Anterior cingulate cortex (tissue), 58 donors: ENCODE data around the gene LIPJ.
A peak's percentile ranks its signal among the peaks of the same experiment; 100 is the strongest.

ENCODE experiments used
- DNase-seq, 58 donors: peaks; one replicate each; lab custom pipeline; 2025; lab: John Stamatoyannopoulos, UW

The LIPJ gene, protein sequence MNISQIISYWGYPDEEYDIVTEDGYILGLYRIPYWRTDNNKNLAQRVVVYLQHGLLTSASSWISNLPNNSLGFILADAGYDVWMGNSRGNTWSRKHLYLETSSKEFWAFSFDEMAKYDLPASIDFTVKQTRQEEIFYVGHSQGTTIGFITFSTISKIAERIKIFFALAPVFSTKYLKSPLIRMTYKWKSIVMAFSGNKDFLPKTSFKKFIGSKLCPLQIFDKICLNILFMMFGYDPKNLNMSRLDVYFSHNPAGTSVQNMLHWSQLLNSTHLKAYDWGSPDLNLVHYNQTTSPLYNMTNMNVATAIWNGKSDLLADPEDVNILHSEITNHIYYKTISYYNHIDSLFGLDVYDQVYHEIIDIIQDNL

DNA sequence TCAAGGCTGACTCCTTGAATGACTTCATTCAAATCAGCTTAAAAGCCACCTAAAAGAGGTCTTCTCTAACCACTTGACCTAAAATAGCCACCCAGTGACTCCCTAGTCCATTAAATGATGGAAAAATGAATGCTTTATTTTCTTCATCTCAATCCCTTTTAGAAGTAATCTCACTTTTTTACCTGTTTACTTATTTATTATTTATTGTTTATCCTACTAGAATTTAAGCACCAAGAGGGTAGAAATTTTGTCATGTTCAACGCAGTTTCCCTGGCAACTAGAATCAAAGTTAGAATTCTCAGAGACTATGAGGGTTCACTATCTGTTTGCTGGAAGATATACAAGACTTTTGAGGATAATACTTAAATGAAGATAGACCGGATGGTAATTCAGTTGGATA is at the start of gene LIPJ:
Gene LIPJ (plus strand): TSS at position 301 of the 400 bp plus-strand sequence. CDS start 3,926 bp downstream, outside the sequence.
- DNase-seq = no peak

DNA sequence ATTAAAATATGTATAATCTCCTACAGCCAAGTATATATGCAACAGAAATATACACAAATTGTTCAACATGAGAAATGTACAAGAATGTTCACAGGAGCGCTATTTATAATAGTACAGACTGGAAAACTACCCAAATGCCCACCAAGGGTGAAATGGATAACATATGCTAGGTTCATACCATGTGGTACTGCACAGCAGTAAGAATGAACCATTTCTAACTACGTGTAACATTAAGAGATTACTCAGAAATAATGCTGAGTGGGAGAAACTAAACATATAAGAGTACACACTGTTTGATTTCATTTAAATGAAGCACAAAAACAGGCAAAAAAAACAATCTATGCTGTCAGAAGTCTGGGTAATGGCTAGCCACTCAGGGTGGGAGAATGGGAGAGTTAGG is 49.2 kb upstream of the LIPJ start:
- no peak for DNase-seq

DNA sequence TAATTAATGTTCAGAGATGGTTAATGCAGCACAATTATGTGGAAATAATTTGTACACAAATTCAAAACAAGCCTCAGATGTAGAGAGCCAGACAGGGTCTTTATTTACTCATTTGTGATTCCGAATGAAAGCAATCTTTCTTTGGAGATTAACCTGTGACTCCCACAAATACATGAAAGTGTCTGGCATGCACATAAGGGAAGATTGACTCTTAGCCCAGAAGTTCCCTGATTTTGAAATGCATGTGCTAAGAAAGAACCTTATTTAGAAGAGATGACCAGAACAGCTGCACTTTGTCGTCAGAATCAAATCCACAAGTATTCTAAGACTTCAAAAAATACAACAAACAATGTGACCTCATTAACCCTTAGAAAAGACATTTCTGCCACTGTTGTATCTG is 48.5 kb upstream of the LIPJ start:
- no peak for DNase-seq

DNA sequence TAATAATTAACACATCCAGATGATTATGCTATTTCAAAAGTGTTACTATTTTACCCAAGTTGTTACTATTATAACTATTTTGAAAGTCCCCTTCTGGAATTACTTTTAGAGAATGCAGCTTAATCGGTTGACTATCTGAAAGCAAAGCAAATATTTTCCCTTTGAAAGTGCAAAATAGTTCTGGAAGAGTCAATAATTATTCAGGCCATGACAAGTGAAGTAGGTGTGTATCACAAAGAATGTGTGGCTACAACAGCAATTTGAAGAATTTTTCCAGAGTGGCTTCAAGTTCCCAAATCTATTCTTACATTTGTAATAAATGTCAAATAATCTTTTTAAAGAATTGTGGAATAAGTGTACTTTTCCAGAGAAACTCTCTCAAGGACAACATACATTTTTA is 46.2 kb upstream of the LIPJ start:
- DNase-seq = no peak

DNA sequence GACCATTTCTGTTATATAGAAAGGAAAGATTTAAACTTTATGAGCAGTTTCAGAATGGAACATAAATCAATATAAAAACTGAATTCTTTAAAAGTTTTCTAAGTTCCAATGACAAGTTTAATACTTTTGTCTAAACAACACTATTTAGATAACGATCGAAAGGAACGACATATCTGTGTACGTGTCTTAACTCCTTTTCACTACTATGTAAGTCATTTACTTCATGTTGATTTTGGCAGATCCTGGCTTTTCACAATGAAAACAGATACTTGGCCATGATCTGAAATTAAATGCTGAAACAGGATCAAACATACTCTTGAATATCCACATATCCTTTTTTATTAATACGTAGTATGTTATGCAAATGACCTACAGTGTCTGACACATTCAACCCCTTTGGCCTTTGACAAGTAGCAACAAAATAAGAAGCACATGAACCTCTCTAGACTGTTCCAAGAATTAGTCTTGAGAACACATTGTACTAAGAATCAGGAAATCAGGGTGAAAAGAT is 45.4 kb upstream of the LIPJ start:
- DNase-seq = no peak

DNA sequence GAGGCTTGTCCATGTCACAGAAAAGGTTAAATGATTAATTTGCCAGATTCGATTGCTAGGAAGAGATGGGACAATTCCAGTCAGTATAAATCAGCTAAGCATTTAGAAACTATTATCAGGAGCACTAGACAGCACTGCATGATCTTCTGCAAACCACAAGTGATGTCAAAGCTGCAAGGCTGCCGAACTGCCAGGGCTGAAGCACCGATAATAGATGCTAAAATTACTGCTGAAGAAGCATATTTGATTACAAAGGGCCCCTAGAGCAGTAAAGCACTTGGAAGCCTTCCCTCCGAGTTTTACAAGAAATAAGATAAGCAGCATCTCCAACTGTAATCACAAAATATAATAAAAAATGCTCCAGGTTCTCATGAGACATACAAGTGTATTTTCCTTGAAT is 44.0 kb upstream of the LIPJ start:
- DNase-seq = no peak

DNA sequence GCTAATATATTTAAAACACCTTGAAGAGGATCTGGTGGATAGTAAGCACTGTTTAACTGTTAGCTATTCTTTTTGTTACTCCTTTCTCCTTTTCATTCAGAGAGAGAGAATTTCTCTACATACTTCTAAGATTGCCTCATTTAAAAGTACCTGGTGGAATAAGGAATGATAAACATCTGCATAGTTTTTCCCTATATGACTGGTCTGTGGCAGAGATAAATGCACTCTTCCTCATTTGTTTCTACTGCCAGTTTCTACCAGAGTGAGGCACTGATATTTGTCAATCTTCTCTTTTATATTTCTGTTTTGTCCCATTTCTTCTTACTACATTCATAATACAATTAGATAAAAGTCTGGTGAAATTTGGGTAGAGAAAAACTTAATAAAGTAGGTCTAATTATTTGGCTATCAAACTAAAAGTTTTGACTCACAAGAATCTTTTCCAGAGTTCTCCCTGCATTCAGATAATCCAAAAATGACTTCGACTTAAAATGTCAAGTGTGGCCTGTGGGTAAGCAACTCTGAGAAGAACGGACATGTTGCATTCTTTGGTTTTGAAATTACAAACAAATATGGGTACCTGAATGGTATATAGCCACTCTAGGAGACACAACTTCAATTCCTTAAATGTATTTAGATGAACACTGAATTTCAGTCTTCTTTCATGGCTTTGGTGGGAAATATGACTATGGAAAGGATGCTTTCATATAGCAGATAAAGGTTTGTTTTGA is 42.3 kb upstream of the LIPJ start:
- DNase-seq = no peak

DNA sequence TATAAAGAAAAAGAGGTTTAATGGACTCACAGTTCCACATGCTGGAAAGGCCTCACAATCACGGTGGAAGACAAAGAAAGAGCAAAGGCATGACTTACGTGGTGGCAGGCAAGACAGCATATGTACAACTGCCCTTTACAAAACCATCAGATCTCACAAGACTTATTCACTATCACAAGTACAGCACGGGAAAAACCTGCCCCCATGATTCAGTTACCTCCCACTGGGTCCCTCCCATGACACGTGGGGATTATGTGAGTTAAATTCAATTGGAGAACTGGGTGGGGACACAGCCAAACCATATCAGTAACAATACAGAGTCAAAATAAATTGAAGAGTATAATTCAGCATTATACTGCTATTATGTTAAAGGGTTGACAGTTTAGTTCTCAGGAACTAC is 41.2 kb upstream of the LIPJ start:
- no peak for DNase-seq

DNA sequence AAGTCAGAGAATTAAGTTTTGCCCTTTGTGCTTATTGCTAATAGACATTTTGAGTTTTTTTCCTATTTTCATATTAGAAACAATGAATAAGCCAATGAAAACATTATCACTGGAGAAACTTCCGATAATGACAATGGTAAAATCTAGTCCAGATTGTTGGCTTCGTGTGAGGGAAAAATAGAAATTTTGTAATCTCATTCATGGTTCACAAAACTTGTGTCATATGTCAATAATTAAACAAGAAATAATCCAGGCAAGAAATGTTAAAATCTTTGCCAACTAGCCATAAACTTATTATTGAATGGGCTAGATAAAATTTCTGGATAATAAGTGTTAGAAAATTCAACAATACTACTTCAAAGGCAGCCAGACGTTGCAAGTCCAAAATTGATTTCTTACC is 40.1 kb upstream of the LIPJ start:
- no peak for DNase-seq

DNA sequence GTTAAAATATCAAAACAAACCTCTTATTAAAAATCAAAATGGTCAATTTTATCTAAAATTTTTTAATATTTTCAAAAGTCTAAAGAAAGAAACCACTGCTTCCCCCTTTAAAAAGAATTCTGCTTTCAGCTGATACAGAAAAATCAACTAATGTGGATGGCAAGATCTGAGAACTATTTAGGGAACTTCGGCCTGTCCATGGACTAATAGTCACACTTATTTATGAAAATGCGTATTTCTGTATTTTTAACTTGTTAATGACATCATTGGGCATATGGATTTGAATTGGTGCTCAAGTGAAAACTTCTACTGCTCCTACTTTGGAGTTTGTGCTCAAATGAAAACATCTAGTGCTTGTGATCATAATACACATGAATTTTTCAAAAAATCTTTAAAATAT is 35.3 kb upstream of the LIPJ start:
- DNase-seq = no peak

DNA sequence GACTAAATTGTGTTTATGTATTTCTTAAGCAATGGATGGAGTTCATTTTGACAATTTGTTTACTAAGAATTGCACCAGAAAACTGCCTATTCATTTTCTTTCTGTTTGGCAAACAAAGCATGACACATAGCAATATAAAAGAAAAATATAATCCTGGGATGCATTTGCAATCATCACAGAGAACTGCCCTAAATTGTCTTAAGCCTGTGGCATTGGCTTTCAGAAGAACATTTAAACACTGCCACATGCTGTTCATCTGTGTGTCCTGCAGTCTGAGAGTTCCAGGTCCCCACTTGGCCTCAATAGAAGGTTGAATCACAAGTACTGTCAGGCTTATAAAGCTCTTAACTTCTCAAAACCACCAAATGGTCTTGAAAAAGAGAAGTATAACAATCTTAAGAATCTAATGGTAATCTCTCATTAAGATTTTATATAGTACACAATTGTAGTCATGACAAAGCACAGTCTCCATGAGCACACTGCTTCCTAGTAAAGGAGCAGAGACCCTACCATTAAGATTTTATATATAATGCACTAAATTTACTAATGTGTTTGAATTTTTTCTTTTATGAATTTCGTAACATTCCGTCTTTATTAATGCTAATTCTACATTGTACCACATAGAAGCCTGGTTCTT is 33.3 kb upstream of the LIPJ start:
- peak in 27 of 58 donors; percentile 0 to 63 (median 10) for DNase-seq

DNA sequence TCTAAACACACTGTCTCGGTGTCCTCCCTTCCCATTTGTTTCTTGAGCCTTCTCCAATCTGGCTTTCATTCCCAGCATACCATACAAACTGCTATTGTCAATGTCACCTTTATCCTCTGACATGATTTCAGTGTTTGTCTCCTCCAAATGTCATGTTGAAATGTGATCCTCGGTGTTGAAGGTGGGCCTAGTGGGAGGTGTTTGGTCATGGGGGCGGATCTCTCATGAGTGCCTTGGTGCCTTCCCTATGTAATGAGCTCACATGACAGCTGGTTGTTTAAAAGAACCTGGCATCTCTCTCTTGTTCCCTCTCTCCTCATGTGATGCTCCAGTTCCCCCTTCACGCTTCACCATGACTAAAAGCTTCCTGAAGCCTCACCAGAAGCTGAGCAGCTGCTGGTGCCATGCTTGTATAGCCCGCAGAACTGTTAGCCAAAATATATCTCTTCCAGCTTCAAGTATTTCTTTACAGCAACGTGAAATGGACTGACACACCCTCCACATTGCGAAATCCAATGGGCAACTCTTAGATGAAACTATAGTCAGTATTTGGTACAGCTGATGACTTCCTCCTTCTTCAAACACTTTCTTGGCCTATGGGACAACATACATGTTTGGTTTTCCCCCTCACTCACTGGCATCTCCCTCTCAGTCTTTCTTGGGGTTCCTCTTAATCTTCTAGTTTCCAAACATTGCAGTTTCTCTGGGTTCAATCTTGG is 31.2 kb upstream of the LIPJ start:
- DNase-seq = no peak

DNA sequence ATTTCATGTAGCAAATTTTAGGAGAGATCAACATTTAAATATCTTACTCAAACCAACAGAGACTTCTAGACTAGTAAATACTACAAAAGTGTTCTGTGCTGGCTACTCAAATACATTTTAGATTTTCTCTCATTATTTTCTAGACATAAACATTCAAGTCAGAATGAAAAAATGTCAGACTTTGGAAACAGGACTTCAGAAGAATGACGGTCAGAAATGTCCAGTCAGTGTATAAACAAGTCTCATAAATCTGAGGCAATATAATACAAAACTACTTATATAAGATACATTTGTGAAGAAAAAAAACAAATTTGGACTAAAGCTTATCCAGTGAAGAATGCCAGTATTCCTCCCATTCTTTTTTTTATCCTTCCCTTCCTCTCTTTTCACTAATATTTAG is 29.3 kb upstream of the LIPJ start:
- no peak for DNase-seq

DNA sequence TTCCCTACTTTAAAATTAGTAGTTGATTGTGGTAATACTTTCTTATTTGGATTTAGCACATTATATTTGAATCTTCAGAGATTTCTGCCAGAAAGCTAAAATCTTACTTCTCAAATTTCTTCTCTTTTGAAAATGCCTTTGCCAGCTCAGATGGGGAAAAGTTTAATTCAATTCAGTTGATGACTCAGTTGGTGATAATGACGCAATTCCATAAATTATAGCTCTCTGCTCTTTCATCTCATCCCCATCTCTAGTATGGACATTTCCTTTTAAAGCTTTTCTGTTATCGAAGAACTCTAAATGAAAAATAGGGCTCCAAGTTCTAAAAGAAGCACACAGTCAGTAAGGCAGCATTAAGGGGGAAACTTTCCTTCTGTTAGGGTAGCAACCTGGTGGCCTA is 28.9 kb upstream of the LIPJ start:
- DNase-seq = no peak

DNA sequence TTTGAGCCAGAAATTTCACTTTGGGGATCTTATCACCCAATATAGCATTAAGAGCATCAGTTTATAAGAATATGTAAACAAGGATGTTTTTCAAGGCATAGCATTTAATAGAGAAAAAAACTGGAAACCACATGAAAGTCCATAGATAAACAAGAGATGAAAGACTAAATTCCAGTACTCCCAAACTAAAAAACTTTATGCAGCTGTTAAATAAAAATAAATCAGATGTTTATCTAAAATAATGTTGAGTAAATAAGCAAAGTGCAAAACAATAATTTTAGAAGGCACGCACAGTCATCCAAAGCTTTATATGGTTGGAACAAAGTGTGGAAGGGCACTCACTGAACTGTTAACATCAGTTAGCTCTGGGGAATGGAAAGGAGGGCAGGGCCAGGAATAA is 24.4 kb upstream of the LIPJ start:
- no peak for DNase-seq

DNA sequence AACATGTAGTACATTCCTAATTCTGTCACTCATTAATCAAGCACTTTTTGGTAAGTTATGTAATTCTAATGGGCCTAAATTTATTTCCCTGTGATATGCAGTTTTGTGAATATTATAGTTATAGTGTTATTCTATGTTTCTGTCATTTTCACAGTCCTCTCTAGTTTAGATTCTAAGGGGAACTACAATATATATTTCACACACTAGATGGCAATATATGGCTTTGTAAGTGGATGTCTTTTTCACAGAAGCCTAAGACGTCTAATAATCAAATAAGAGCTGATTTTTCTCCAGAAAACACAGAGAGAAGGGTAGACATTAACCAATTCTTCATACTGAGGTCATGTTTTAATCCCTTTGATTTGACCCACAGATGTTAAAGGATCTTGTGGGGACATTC is 21.5 kb upstream of the LIPJ start:
- DNase-seq = peak in 1 of 58 donors; percentile 2

DNA sequence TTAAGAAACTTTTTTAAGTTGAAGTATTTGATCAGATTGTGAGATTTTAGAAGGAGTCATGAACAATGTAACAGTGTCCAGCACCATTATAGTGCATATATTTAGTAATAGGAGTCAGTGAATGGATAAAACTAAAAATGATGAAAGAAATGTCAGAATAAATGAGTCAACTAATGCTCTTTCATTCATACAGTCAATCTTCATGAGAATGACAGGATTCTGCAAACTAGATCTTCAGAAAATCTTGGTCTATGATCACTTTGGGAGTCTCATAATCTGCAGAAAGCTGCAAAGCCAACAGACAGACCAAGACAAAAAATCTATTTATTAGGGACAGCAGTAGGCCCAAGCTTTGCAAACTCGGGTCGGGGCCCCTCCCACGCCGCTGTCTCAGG is 4.2 kb upstream of the LIPJ start:
- no peak for DNase-seq

DNA sequence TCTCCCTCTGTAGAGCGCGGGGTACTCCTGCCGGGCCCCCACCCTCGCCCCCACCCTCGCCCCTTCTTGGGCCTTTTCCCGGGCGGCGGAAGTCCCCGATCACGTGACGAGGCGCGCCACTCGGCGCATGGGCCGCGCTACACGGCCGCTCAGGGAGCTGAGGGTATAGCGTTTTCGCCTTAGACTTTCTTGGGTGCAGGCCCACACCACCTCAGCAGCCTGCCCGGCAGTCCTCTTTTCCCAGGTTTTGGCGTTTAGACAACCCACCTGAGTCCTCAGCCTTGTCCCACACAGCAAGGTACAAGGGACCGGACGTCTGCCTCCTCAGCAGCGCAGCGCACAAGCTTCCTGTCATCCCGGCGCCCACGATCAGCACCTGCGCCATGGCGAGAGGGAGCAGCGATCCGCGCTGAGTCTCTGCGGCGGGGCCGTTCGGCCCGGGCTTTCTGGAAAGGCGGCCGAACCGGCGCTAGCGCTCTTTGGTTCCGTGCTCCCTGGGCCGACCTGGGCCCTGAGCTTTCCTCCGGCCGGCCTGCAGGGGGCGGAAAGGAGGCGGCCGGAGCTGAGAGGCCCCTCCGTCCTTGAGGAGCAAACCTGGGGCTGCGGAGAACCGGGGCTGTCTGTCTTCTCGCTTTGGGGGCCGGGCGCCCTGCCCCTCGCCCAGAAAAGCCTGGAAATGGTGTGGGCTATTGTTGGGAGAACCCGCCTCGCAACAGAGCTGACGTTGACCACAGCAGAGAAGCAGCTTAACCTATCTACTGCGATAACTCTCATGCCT is 3.6 kb upstream of the LIPJ start, which contains the start of gene RNLS:
Gene RNLS (minus strand): TSS at position 513 of the 778 bp plus-strand sequence.
- DNase-seq = peak; percentile 12 to 92 (median 75)

DNA sequence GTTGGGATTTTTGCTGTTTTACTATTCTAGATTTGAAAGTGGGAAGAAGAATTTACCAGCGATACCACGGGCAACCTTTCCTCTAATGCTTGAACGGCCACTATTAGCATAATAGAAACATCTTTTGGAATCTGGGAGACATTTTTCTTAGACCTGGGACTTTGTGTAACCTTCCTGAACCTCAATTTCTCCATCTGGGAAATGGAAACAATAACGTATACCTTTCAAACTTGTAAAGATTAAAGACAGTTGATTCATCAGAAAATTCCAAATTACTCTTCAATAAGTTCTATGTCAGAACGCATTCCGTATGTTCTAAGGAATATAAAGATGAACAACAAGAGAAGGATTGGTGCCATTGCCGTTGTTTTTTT is 3.0 kb upstream of the LIPJ start:
- DNase-seq = no peak

DNA sequence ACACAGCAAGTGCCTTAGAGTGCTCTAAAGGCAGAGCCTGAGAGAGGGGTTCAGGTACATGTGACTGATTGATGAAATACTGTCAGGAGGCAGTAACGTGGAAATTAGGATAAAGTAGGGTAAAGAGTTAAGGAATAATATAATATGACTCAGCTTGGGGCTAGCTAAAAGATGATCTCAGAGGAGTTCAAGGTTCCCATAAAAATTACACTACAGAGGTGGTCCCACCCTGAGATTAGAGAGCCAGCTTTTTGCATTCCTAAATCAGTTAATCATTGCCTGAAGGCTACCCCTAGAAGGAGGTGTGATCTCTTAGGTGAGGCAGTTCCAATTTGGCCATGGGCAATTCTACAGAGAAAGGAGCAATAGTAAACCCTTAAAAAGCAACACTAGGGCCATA is 5.8 kb downstream of the LIPJ start:
- no peak for DNase-seq
